ENCODE measurements around the gene NBPF3. TPM values are rescaled to one million over a fixed set of nuclear protein-coding genes. Genes with fewer than 3 reads are reported as not detected.

NBPF3 gene
- total RNA-seq, 2 donors from 2014 or later, result 9.6 to 29.3 TPM

DNA sequence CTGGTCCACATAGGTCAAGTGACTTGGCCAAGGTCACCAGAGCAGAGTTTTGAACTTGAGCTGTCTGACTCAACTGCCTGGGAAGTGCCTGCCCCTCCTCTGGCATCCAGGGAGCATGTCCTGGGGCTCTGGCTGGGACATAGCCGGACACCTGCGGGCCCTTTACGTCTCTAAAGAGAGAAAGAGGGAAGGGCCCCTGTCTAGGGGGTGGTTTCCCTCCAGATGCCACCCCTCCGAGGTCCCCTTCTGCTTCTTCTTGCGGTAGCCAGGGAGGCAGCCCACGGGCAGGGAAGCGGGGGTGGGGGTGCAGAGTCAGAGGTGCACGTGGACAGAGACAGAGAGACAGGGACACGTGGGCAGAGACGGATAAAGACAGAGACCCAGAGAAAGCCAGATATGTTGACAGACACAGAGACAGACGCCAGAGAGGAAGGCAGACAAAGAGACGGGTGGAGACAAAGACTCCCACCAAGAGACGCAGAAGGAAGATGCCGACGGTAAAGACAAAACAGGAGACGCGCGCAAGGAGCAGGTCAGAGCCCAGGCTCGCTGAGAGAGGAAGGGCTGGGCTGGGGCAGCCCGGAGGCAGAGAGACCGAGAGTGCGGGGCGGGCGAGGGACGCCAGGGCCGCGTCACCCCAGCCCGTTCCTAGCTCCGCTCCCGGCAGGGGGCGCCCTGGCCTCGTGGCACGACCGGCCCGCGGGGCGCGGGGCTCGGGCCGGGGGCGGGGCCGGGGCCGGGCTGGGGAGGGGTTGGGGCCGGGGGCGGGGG lies 68.8 kb downstream of the NBPF3 start:
- intact Hi-C loops (cut with DNase I), result no loop called here
- ATAC-seq, result peak; percentile 77
- H3K4me1 ChIP-seq, result peaks cover 12% of the 10 kb centered on the region
- no peak for TF ChIP-seq POLR2A (IDR thresholded peaks at IDR 0.05)
- TF ChIP-seq, protein P1, sequence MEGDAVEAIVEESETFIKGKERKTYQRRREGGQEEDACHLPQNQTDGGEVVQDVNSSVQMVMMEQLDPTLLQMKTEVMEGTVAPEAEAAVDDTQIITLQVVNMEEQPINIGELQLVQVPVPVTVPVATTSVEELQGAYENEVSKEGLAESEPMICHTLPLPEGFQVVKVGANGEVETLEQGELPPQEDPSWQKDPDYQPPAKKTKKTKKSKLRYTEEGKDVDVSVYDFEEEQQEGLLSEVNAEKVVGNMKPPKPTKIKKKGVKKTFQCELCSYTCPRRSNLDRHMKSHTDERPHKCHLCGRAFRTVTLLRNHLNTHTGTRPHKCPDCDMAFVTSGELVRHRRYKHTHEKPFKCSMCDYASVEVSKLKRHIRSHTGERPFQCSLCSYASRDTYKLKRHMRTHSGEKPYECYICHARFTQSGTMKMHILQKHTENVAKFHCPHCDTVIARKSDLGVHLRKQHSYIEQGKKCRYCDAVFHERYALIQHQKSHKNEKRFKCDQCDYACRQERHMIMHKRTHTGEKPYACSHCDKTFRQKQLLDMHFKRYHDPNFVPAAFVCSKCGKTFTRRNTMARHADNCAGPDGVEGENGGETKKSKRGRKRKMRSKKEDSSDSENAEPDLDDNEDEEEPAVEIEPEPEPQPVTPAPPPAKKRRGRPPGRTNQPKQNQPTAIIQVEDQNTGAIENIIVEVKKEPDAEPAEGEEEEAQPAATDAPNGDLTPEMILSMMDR (IDR thresholded peaks at IDR 0.05), result peak; percentile 44 to 71 (median 55)
- no peak overlapping the region for H3K27ac ChIP-seq
- peak; percentile 64 to 81 (median 72) for DNase-seq
- no peaks in the 10 kb centered on the region for H3K36me3 ChIP-seq (replicated peaks in 1 of 2; ENCODE audit: insufficient read depth in 1 of 2, low read depth in 2 of 2)
- peaks cover 0 to 11% of the 10 kb centered on the region in 2 donors for H3K27me3 ChIP-seq
- H3K9me3 ChIP-seq, result no peaks in the 10 kb centered on the region
- WGBS, 2 donors, result 11 to 17% methylated on average over 22 to 31 of the region's 45 CpGs
- H3K4me3 ChIP-seq, result no peak overlapping the region

DNA sequence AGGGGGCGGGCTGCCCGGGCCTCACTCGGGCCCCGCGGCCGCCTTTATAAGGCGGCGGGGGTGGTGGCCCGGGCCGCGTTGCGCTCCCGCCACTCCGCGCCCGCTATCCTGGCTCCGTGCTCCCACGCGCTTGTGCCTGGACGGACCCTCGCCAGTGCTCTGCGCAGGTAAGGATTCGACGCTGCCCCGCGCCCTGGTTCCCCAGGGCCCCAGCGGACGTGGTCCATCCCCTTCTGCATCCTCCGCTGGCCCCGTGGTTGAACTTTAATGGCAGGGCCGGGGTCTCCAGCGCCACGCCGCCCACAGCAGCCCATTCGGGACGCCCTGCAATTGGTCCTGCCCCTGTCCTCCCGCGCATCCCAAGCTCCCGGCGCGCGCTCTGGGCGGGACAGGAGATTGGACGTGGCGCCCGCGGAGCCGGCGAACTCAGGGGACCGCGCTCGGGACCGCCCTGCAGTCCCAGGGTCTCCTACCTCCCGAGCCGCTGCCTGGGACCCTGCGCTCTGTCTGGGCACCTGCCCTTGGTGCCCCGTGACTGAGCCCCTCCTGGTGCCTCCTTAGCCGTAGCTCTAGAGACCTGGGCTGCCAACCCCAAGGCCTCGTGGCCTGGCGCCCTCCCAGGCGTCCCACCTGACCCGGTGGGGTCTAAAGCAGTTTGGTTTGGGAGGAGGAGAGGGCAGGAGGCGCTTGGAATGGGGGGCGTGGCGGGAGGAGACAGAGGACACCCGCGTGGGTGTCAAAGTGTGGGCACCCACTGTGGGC lies 69.6 kb downstream of the NBPF3 start, which contains the start of gene ALPL:
Gene ALPL, plus strand, starts transcription at position 73 of the 762 bp plus-strand sequence. CDS start 44,659 bp downstream, outside the sequence.
- no peak for TF ChIP-seq POLR2A (IDR thresholded peaks at IDR 0.05)
- TF ChIP-seq, protein P1 (IDR thresholded peaks at IDR 0.05), result no peak
- no peaks in the 10 kb centered on the region for H3K9me3 ChIP-seq
- intact Hi-C loops (cut with DNase I), result loop anchor here (5.0 kb wide), 2 partner anchors 68 to 148 kb away; no protein-coding TSS in a partner anchor
- DNase-seq (no peak), ATAC-seq (no peak)
- no peaks in the 10 kb centered on the region for H3K36me3 ChIP-seq (replicated peaks in 1 of 2; ENCODE audit: insufficient read depth in 1 of 2, low read depth in 2 of 2)
- peaks cover 12% of the 10 kb centered on the region for H3K4me1 ChIP-seq
- H3K4me3 ChIP-seq, result no peak within 1 kb of the TSS
- no peak within 1 kb of the TSS for H3K27ac ChIP-seq
- WGBS, 2 donors, result 11% methylated on average over 63 of the region's 67 CpGs; no CpG with 5 or more reads in 1 of the 2 donors
- H3K27me3 ChIP-seq, result peaks cover 0 to 11% of the 10 kb centered on the region in 2 donors

- Histone ChIP-seq H3K4me1 (peaks cover 12% of the 10 kb centered on the region), H3K27me3 (peaks cover 0 to 11% of the 10 kb centered on the region in 2 donors), H3K4me3 (no peak overlapping the region), H3K36me3 (replicated peaks in 1 of 2; ENCODE audit: insufficient read depth in 1 of 2, low read depth in 2 of 2) (no peaks in the 10 kb centered on the region), H3K9me3 (no peaks in the 10 kb centered on the region), H3K27ac (no peak overlapping the region)
- no peak for TF ChIP-seq POLR2A (IDR thresholded peaks at IDR 0.05)
- TF ChIP-seq, protein P1 (IDR thresholded peaks at IDR 0.05), result no peak
- no peak for DNase-seq
- ATAC-seq, result no peak
- WGBS, 2 donors, result 57 to 80% methylated on average over 5 to 12 of the region's 12 CpGs
- intact Hi-C loops (cut with DNase I), result loop anchor here (5.0 kb wide), 2 partner anchors 67 to 147 kb away; no protein-coding TSS in a partner anchor
These were observed 70.2 kb downstream of the NBPF3 start for GRCh38 chr1:21510113-21510493.

DNA sequence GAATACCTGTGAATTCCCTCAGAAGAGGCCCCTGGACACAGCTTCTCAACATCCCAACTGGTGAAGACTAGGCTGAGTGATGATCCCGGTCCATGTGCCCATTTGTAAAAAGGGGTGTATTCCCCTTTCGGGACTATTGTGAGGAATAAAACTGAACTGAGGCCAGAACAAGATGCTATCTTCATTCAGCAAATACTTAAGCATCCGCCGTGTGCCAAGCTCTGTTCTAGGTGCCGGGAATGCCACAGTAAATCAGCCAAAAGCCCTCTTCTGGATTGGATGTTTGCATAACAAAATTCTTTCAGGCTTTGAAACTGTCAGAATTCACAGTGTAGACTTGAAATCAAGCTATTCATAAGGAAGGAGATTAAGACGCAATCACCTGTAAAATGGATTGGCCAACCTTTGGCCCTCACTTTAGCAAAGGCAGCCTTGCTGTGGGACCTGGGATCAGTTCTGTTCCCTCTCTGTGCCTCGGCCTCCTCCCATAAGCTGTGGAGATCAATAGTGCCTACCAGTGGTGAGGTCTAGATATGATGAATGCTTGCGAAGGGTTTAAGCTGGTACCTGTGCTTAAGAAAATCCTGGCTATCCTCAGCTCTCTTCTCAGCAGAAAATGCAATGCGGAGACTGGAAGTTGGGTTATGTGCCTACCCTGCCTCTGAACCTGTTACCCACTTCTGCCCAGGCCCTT lies 71.1 kb downstream of the NBPF3 start:
- TF ChIP-seq, protein P1 (IDR thresholded peaks at IDR 0.05), result no peak
- Histone ChIP-seq H3K4me1 (peaks cover 12% of the 10 kb centered on the region), H3K9me3 (no peaks in the 10 kb centered on the region), H3K27ac (no peak overlapping the region), H3K27me3 (peaks cover 0 to 11% of the 10 kb centered on the region in 2 donors), H3K36me3 (replicated peaks in 1 of 2; ENCODE audit: insufficient read depth in 1 of 2, low read depth in 2 of 2) (no peaks in the 10 kb centered on the region), H3K4me3 (no peak overlapping the region)
- 67 to 78% methylated on average over 9 of the region's 9 CpGs for WGBS, 2 donors
- intact Hi-C loops (cut with DNase I), result loop anchor here (5.0 kb wide), 2 partner anchors 66 to 146 kb away; no protein-coding TSS in a partner anchor
- DNase-seq (no peak), ATAC-seq (no peak)
